ENCODE measurements around the gene AKAP4.
A peak's percentile ranks its signal among the peaks of the same experiment; 100 is the strongest.

GRCh38 chrX:50211510-50211909 is 10.7 kb upstream of the AKAP4 start:
- peak; percentile 38 for TF ChIP-seq CTCF (IDR thresholded peaks at IDR 0.05)
- TF ChIP-seq EZH2 (IDR thresholded peaks at IDR 0.05) = no peak

All from neural progenitor cell (in vitro differentiated cells).